Adrenal gland (tissue), 12 donors: Measurements from ENCODE around the gene MGAT1. TPM values are rescaled to one million over a fixed set of nuclear protein-coding genes. Genes with fewer than 3 reads are reported as not detected.
A peak's percentile ranks its signal among the peaks of the same experiment; 100 is the strongest.

Experiments used
- DNase-seq, 7 donors: peaks; one replicate each; pipeline ENCODE4 v3.0.0-alpha.2; 2019 to 2020
- H3K27ac ChIP-seq, 5 donors: fragments of 200-600 bp; sonication (generic) in 4 of 5; 1 replicate in 3 of 5; 2 replicates in 2 of 5; pipeline versions ENCODE4 v1.5.1 to v1.8.0; 2016 to 2020; ENCODE audit warnings: mild to moderate bottlenecking in 1 of 5
- H3K27me3 ChIP-seq: fragments of 200-600 bp; 2 replicates; pipeline ENCODE4 v1.8.0; 2021
- H3K36me3 ChIP-seq, 2 donors: fragments of 200-600 bp; replicated peaks in 1 of 2; 1 replicate in 1 of 2; 2 replicates in 1 of 2; pipeline versions ENCODE4 v1.5.1 to v1.8.0; 2018 to 2022
- H3K4me1 ChIP-seq, 2 donors: fragments of 200-600 bp; replicated peaks in 1 of 2; 1 replicate in 1 of 2; 2 replicates in 1 of 2; pipeline versions ENCODE4 v1.5.1 to v1.8.0; 2018 to 2021
- H3K4me3 ChIP-seq, 4 donors: fragments of 200-600 bp; sonication (generic) in 3 of 4; one replicate each; pipeline ENCODE4 v1.5.1; 2016 to 2018
- H3K9me3 ChIP-seq, 3 donors: fragments of 200-600 bp; sonication (generic) in 1 of 3; replicated peaks in 1 of 3; 1 replicate in 2 of 3; 2 replicates in 1 of 3; pipeline versions ENCODE4 v1.5.1 to v1.8.0; 2016 to 2021
- CTCF ChIP-seq, 6 experiments: fragments of 450-650 bp in 4 of 6; fragments of 200-600 bp in 2 of 6; sonication (generic) in 1 of 6; IDR thresholded peaks; 1 replicate in 5 of 6; 2 replicates in 1 of 6; pipeline versions ENCODE4 v1.5.1 to v1.8.0; 2016 to 2021; ENCODE audit warnings: antibody characterized with exemption in 6 of 6, mild to moderate bottlenecking in 2 of 6, moderate library complexity in 1 of 6
- POLR2A ChIP-seq, 2 donors: fragments of 450-650 bp; IDR thresholded peaks; one replicate each; pipeline ENCODE4 v1.6.1; 2017; ENCODE audit warnings: antibody characterized with exemption in 2 of 2, mild to moderate bottlenecking in 2 of 2, moderate library complexity in 1 of 2
- WGBS, 4 donors: extraction: QIAGEN DNeasy Blood & Tissue Kit in 2 of 4; methylation state at CpG; one replicate each; pipeline versions ENCODE4 v1.1.5 to v1.1.7; 2013 to 2017; 5-methylcytosine and 5-hydroxymethylcytosine counted together
- intact Hi-C, 2 donors: fragments of 100-400 bp; cut with DNase I; formaldehyde crosslinking; loops; one replicate each; pipeline versions ENCODE4 v1.14.1 to v1.15.0; 2022 to 2023
- polyA plus RNA-seq, 3 donors: library from polyadenylated mRNA; stranded (reverse); fragments of 200-250 nt in 2 of 3; fragments of 350-450 nt in 1 of 3; fragmentation: Illumina TruSeq in 1 of 3; extraction: RNeasy Lipid Tissue Mini Kit (QIAGEN cat#74804) in 1 of 3; gene quantifications; one replicate each; pipeline ENCODE4 v1.2.3, GENCODE V29; 2013 to 2014
- total RNA-seq, 9 donors: library from RNA; depleted of rRNA in 4 of 9; stranded (reverse); fragments of >200 nt in 4 of 9; fragments of 120-200 nt in 1 of 9; fragmentation: NEBNext Ultra II Directional in 1 of 9; extraction: Animal tissue kit (Norgen Biotek cat#: 25700) in 1 of 9; gene quantifications; one replicate each; pipeline versions ENCODE4 v1.1.0 to v1.2.4, GENCODE V29; 2013 to 2023
- donor health status: healthy with polysubstance abuse.
- donor health status: Bipolar disorder and iron deficiency.
- donor health status: DM: yes; HTN: yes; CAD: no.
- donor health status: DM: no; HTN: no; CAD: no.
- donor health status: DM: no; HTN: no; CAD: no.
- donor health status: DM: yes; HTN: yes; CAD: no.

MGAT1 gene
- total and polyA plus RNA-seq, 12 donors, result 46.8 to 224 (median 140) TPM

- Histone ChIP-seq H3K4me1 (peaks cover 31 to 56% of the 10 kb centered on the region in 2 donors), H3K27ac (peak overlapping the region in 3 of 5 donors; percentile 42 to 99 (median 98)), H3K36me3 (no peaks in the 10 kb centered on the region), H3K9me3 (no peaks in the 10 kb centered on the region), H3K27me3 (no peaks in the 10 kb centered on the region), H3K4me3 (peak overlapping the region in 1 of 4 donors; percentile 66)
- DNase-seq, result peak in 3 of 7 donors; percentile 15 to 42 (median 23)
- intact Hi-C loops, result no loop called here
- TF ChIP-seq POLR2A (IDR thresholded peaks at IDR 0.05) (no peak), CTCF (IDR thresholded peaks at IDR 0.05) (no peak)
- 66 to 82% (median 80%) methylated on average over 5 of the region's 5 CpGs for WGBS, 4 donors
Observed at GRCh38 chr5:180808461-180809000, 5.9 kb upstream of the MGAT1 start.

GRCh38 chr5:180807654-180808414 is 5.2 kb upstream of the MGAT1 start:
- no peaks in the 10 kb centered on the region for H3K27me3 ChIP-seq
- H3K27ac ChIP-seq, result peak overlapping the region in 4 of 5 donors; percentile 14 to 99 (median 70)
- H3K4me3 ChIP-seq, result peak overlapping the region in 1 of 4 donors; percentile 66
- DNase-seq, result peak in 3 of 7 donors; percentile 12 to 28 (median 14)
- H3K36me3 ChIP-seq, result no peaks in the 10 kb centered on the region
- intact Hi-C loops, result no loop called here
- no peaks in the 10 kb centered on the region for H3K9me3 ChIP-seq
- peaks cover 33 to 62% of the 10 kb centered on the region in 2 donors for H3K4me1 ChIP-seq
- WGBS, 4 donors, result 27 to 30% (median 27%) methylated on average over 6 of the region's 6 CpGs
- TF ChIP-seq POLR2A (IDR thresholded peaks at IDR 0.05) (no peak), CTCF (IDR thresholded peaks at IDR 0.05) (no peak)

GRCh38 chr5:180807046-180807445 is 4.4 kb upstream of the MGAT1 start:
- Histone ChIP-seq H3K27me3 (no peaks in the 10 kb centered on the region), H3K36me3 (no peaks in the 10 kb centered on the region), H3K9me3 (no peaks in the 10 kb centered on the region), H3K27ac (peak overlapping the region in 2 of 5 donors; percentile 98 to 99), H3K4me3 (peak overlapping the region in 1 of 4 donors; percentile 66), H3K4me1 (peaks cover 33 to 62% of the 10 kb centered on the region in 2 donors)
- intact Hi-C loops, result no loop called here
- DNase-seq, result peak in 2 of 7 donors; percentile 11 to 41
- TF ChIP-seq POLR2A (IDR thresholded peaks at IDR 0.05), result no peak
- TF ChIP-seq CTCF (IDR thresholded peaks at IDR 0.05), result no peak
- WGBS, 4 donors, result 60 to 95% (median 83%) methylated on average over 1 of the region's 1 CpG

GRCh38 chr5:180806351-180807011 is 3.9 kb upstream of the MGAT1 start:
- peaks cover 37 to 67% of the 10 kb centered on the region in 2 donors for H3K4me1 ChIP-seq

More at GRCh38 chr5:180806351-180807011, 3.9 kb upstream of the MGAT1 start:
- H3K27ac ChIP-seq, result peak overlapping the region in 2 of 5 donors; percentile 98 to 99
- intact Hi-C loops, result no loop called here
- WGBS, 4 donors, result 54 to 70% (median 64%) methylated on average over 9 of the region's 9 CpGs
- no peak overlapping the region for H3K4me3 ChIP-seq
- H3K27me3 ChIP-seq, result no peaks in the 10 kb centered on the region
- TF ChIP-seq POLR2A (IDR thresholded peaks at IDR 0.05), result no peak
- TF ChIP-seq CTCF (IDR thresholded peaks at IDR 0.05), result no peak
- H3K36me3 ChIP-seq, result no peaks in the 10 kb centered on the region
- H3K9me3 ChIP-seq, result no peaks in the 10 kb centered on the region
- DNase-seq, result peak in 4 of 7 donors; percentile 17 to 69 (median 31)
